HFFc6 (cell line): ENCODE data around the gene CRADD. TPM values are rescaled to one million over a fixed set of nuclear protein-coding genes. Genes with fewer than 3 reads are reported as not detected.

Source experiments
- DNase-seq: peaks from one replicate; pipeline ENCODE4 v3.0.0-alpha.2; 2018
- H3K27ac Mint-ChIP-seq: 2 replicates; pipeline ENCODE4 v1.8.0; 2020; ENCODE audit warnings: mild to moderate bottlenecking, mixed read lengths
- H3K27me3 Mint-ChIP-seq: 2 replicates; pipeline ENCODE4 v1.8.0; 2021; ENCODE audit warnings: mild to moderate bottlenecking, moderate library complexity, mixed read lengths; ENCODE audit not compliant: insufficient read depth
- H3K36me3 Mint-ChIP-seq: 2 replicates; pipeline ENCODE4 v1.8.0; 2021; ENCODE audit warnings: low read depth, mixed read lengths
- H3K4me1 Mint-ChIP-seq: 2 replicates; pipeline ENCODE4 v1.8.0; 2020; ENCODE audit warnings: low read depth, mixed read lengths
- H3K4me3 Mint-ChIP-seq: 2 replicates; pipeline ENCODE4 v1.8.0; 2020; ENCODE audit warnings: mild to moderate bottlenecking, moderate library complexity, mixed read lengths
- H3K9me3 Mint-ChIP-seq: 2 replicates; pipeline ENCODE4 v1.8.0; 2020; ENCODE audit warnings: mild to moderate bottlenecking, mixed read lengths
- CTCF ChIP-seq: fragments of 200-600 bp; sonication (generic); IDR thresholded peaks from 2 replicates; pipeline ENCODE4 v1.5.0; 2021; ENCODE audit warnings: antibody characterized with exemption, mild to moderate bottlenecking
- total RNA-seq, 6 experiments: library from RNA; stranded (reverse); fragmentation: NEBNext Ultra II Directional; extraction: Animal tissue kit (Norgen Biotek cat#: 25700); gene quantifications; 2 replicates in 1 of 6; 3 replicates in 5 of 6; pipeline ENCODE4 v1.2.3, GENCODE V29; 2021

The CRADD gene
- total RNA-seq, 6 experiments from 2014 or later, result 15.3 to 20.1 (median 17.9) TPM

- H3K4me1 Mint-ChIP-seq, result peaks cover 23% of the 10 kb centered on the region
- H3K36me3 Mint-ChIP-seq, result no peaks in the 10 kb centered on the region
- no peak overlapping the region for H3K4me3 Mint-ChIP-seq
- TF ChIP-seq CTCF, result no peak
- no peak for DNase-seq
- H3K27me3 Mint-ChIP-seq, result no peaks in the 10 kb centered on the region; the same call in 1 of the 2 replicates
- H3K9me3 Mint-ChIP-seq, result no peaks in the 10 kb centered on the region
- no peak overlapping the region for H3K27ac Mint-ChIP-seq
Measured at GRCh38 chr12:93829016-93829415, 151.8 kb downstream of the CRADD start.

GRCh38 chr12:93831374-93831773 is 154.2 kb downstream of the CRADD start:
- Mint-ChIP-seq H3K27ac (no peak overlapping the region), H3K4me1 (peaks cover 33% of the 10 kb centered on the region), H3K27me3 (no peaks in the 10 kb centered on the region; the same call in 1 of the 2 replicates), H3K4me3 (no peak overlapping the region), H3K36me3 (no peaks in the 10 kb centered on the region), H3K9me3 (no peaks in the 10 kb centered on the region)
- no peak for TF ChIP-seq CTCF
- DNase-seq, result no peak

- Mint-ChIP-seq H3K9me3 (no peaks in the 10 kb centered on the region), H3K4me3 (no peak overlapping the region), H3K36me3 (peaks cover 6% of the 10 kb centered on the region), H3K27me3 (no peaks in the 10 kb centered on the region), H3K27ac (peak overlapping the region; percentile 48; the same call in 1 of the 2 replicates), H3K4me1 (peaks cover 38% of the 10 kb centered on the region)
- TF ChIP-seq CTCF, result no peak
- DNase-seq, result peak; percentile 31
Measured at GRCh38 chr12:93832131-93832530, 155.0 kb downstream of the CRADD start.

GRCh38 chr12:93833946-93834345 is 156.8 kb downstream of the CRADD start:
- DNase-seq, result no peak
- TF ChIP-seq CTCF, result no peak
- H3K4me3 Mint-ChIP-seq, result no peak overlapping the region
- H3K4me1 Mint-ChIP-seq, result peaks cover 49% of the 10 kb centered on the region
- H3K27ac Mint-ChIP-seq, result no peak overlapping the region
- H3K36me3 Mint-ChIP-seq, result peaks cover 6% of the 10 kb centered on the region
- no peaks in the 10 kb centered on the region for H3K9me3 Mint-ChIP-seq
- H3K27me3 Mint-ChIP-seq, result no peaks in the 10 kb centered on the region; the same call in none of the 2 replicates

GRCh38 chr12:93836620-93837260 is 159.6 kb downstream of the CRADD start:
- Mint-ChIP-seq H3K4me1 (peaks cover 49% of the 10 kb centered on the region), H3K27ac (no peak overlapping the region; the same call in none of the 2 replicates), H3K9me3 (no peaks in the 10 kb centered on the region), H3K36me3 (peaks cover 8% of the 10 kb centered on the region), H3K4me3 (no peak overlapping the region), H3K27me3 (no peaks in the 10 kb centered on the region; the same call in none of the 2 replicates)
- no peak for TF ChIP-seq CTCF
- DNase-seq, result no peak
